Measurements from ENCODE around the gene DPM3. TPM values are rescaled to one million over a fixed set of nuclear protein-coding genes. Genes with fewer than 3 reads are reported as not detected.

Gene DPM3
- total and polyA plus RNA-seq, 2 of the 13 experiments (the other 11 are each of a cell fraction or from before 2014, with no cell fraction given), result 23.2 to 53.4 TPM

DNA sequence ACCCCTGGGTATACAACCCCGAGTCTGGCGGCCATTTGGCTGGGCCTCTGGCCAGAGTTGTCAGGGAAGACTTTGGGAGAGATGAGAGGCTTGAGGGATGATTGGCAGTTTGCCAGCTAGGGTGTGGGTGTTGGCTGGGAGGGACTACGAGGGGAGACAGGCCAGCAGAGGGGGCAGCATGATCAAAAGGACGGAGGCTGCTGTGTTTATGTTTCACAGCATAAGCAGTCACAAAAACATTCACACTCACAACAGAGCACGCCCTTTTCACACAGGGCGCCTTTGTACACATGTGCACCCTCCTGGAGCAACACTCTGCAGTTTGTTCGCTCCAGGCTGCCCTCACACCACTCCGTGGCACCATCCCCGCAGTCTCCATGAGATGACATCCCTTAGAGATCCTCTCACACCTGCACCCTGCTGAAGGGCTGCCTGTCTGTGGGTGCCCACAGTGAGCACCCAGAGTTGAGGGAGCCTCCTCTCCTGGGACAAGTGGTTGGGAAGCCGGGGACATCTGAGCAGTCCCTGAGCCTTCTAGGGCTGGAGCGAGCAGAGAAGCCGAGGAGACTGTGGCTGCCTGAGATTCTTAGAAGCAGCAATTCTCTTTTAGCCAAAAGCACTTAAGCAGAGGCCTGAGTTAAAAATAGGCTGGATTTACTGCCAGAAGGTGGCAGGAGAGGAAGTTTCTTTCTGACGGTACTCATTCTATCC is 46.3 kb downstream of the DPM3 start (continued):
- TF ChIP-seq ZNF709 (CRISPR knock-in tag; IDR thresholded peaks at IDR 0.05) (peak; percentile 59; the same call in 1 of the 2 replicates), ZNF335 (CRISPR knock-in tag; IDR thresholded peaks at IDR 0.05) (no peak), KMT2B (CRISPR knock-in tag; IDR thresholded peaks at IDR 0.05) (no peak), ATF7-NPFF (CRISPR knock-in tag; IDR thresholded peaks at IDR 0.05; ENCODE audit: low read depth) (no peak), ZSCAN21 (CRISPR knock-in tag; IDR thresholded peaks at IDR 0.05; ENCODE audit: borderline replicate concordance) (no peak), LRRFIP1 (CRISPR knock-in tag; conservative IDR thresholded peaks at IDR 0.05) (no peak), IRF2 (CRISPR knock-in tag; IDR thresholded peaks at IDR 0.05) (no peak), GATAD2A (CRISPR knock-in tag; IDR thresholded peaks at IDR 0.05) (0 out of 2 replicates have a peak, but pooled peaks have one; percentile 11), TBX2 (CRISPR knock-in tag; IDR thresholded peaks at IDR 0.05; ENCODE audit: borderline replicate concordance) (peak; percentile 49; the same call in 1 of the 2 replicates), KDM2A (CRISPR knock-in tag; IDR thresholded peaks at IDR 0.05; ENCODE audit: borderline replicate concordance, low read depth) (peak; percentile 35; the same call in 1 of the 2 replicates), ZNF710 (CRISPR knock-in tag; IDR thresholded peaks at IDR 0.05; ENCODE audit: borderline replicate concordance) (no peak), FOXK2 (IDR thresholded peaks at IDR 0.05) (no peak), MTF2 (CRISPR knock-in tag; IDR thresholded peaks at IDR 0.05; ENCODE audit: borderline replicate concordance) (no peak), ZMYM4 (CRISPR knock-in tag; IDR thresholded peaks at IDR 0.05) (no peak), KAT8 (CRISPR knock-in tag; IDR thresholded peaks at IDR 0.05) (no peak), ZNF598 (CRISPR knock-in tag; IDR thresholded peaks at IDR 0.05; ENCODE audit: borderline replicate concordance) (peak; percentile 39; the same call in 1 of the 2 replicates), ZKSCAN8 (CRISPR knock-in tag; IDR thresholded peaks at IDR 0.05; ENCODE audit: borderline replicate concordance) (no peak), ZNF17 (CRISPR knock-in tag; IDR thresholded peaks at IDR 0.05) (no peak), CTCF (CRISPR knock-in tag; IDR thresholded peaks at IDR 0.05) (peak; percentile 66)
- TF ChIP-seq, protein P1, sequence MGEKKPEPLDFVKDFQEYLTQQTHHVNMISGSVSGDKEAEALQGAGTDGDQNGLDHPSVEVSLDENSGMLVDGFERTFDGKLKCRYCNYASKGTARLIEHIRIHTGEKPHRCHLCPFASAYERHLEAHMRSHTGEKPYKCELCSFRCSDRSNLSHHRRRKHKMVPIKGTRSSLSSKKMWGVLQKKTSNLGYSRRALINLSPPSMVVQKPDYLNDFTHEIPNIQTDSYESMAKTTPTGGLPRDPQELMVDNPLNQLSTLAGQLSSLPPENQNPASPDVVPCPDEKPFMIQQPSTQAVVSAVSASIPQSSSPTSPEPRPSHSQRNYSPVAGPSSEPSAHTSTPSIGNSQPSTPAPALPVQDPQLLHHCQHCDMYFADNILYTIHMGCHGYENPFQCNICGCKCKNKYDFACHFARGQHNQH (CRISPR knock-in tag; IDR thresholded peaks at IDR 0.05), result 0 out of 2 replicates have a peak, but pooled peaks have one; percentile 46
- TF ChIP-seq, protein P2, sequence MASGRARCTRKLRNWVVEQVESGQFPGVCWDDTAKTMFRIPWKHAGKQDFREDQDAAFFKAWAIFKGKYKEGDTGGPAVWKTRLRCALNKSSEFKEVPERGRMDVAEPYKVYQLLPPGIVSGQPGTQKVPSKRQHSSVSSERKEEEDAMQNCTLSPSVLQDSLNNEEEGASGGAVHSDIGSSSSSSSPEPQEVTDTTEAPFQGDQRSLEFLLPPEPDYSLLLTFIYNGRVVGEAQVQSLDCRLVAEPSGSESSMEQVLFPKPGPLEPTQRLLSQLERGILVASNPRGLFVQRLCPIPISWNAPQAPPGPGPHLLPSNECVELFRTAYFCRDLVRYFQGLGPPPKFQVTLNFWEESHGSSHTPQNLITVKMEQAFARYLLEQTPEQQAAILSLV (CRISPR knock-in tag; IDR thresholded peaks at IDR 0.05; ENCODE audit: borderline replicate concordance), result no peak
